SU-DHL-6 (cell line): ENCODE measurements around the gene CHD2.

ENCODE experiments used
- H2AFZ ChIP-seq: fragments of 200-600 bp; sonication (generic); 2 replicates; pipeline ENCODE4 v1.6.1; 2014; ENCODE audit warnings: low read depth, mild to moderate bottlenecking, moderate library complexity, mixed read lengths, antibody characterized with exemption, low read length; ENCODE audit not compliant: severe bottlenecking
- H3F3A ChIP-seq: fragments of 200-600 bp; shearing (Covaris generic); 2 replicates; pipeline ENCODE4 v1.6.0; 2016; ENCODE audit warnings: antibody characterized with exemption, mild to moderate bottlenecking; ENCODE audit not compliant: insufficient read depth
- H3K27ac ChIP-seq: fragments of 200-600 bp; sonication (generic); 2 replicates; pipeline ENCODE4 v1.5.1; 2016; ENCODE audit warnings: low read depth, mild to moderate bottlenecking, low read length, moderate library complexity, mixed read lengths
- H3K27me3 ChIP-seq: fragments of 200-600 bp; sonication (generic), shearing (Covaris generic); 2 replicates; pipeline ENCODE4 v1.6.0; 2014; ENCODE audit warnings: mild to moderate bottlenecking, low read length
- H3K36me3 ChIP-seq: fragments of 200-600 bp; sonication (generic); 2 replicates; pipeline ENCODE4 v1.6.1; 2014; ENCODE audit warnings: mild to moderate bottlenecking, low read length, mixed read lengths
- H3K4me2 ChIP-seq: fragments of 300-600, 200-600 bp; shearing (Covaris generic), sonication (generic); 2 replicates; pipeline ENCODE4 v1.6.0; 2014; ENCODE audit warnings: low read length, low read depth, mild to moderate bottlenecking; ENCODE audit not compliant: poor library complexity, severe bottlenecking
- H3K4me3 ChIP-seq: fragments of 200-600 bp; sonication (generic); 2 replicates; pipeline ENCODE4 v1.5.1; 2014; ENCODE audit warnings: antibody characterized with exemption, low read length, mild to moderate bottlenecking, mixed read lengths; ENCODE audit not compliant: insufficient read depth, poor library complexity, severe bottlenecking
- H3K79me2 ChIP-seq: fragments of 200-600 bp; sonication (generic); 2 replicates; pipeline ENCODE4 v1.6.1; 2014; ENCODE audit warnings: mild to moderate bottlenecking, low read length, moderate library complexity; ENCODE audit not compliant: insufficient read depth
- H3K9ac ChIP-seq: fragments of 200-600 bp; sonication (generic); 2 replicates; pipeline ENCODE4 v1.7.0; 2014; ENCODE audit warnings: mild to moderate bottlenecking, low read length
- H3K9me2 ChIP-seq: fragments of 200-600 bp; sonication (generic); replicated peaks from 2 replicates; pipeline ENCODE4 v1.6.1; 2014; ENCODE audit warnings: low read length; ENCODE audit not compliant: insufficient read depth
- H3K9me3 ChIP-seq: fragments of 200-600 bp; sonication (generic); 2 replicates; pipeline ENCODE4 v1.6.1; 2014; ENCODE audit warnings: low read length, mixed read lengths; ENCODE audit not compliant: insufficient read depth
- H4K20me1 ChIP-seq: fragments of 200-600 bp; sonication (generic); 2 replicates; pipeline ENCODE4 v1.6.1; 2014; ENCODE audit warnings: low read depth, mild to moderate bottlenecking, antibody characterized with exemption, low read length, moderate library complexity, mixed read lengths
- EZH2phosphoT487 ChIP-seq: fragments of 200-600 bp; sonication (generic), shearing (Covaris generic); conservative IDR thresholded peaks from 2 replicates; pipeline ENCODE4 v1.6.1; 2018; ENCODE audit warnings: mild to moderate bottlenecking, antibody characterized with exemption, low read length, moderate library complexity, mixed read lengths
- TF ChIP-seq, protein P1 (sequence below): fragments of 200-600 bp; sonication (generic); IDR thresholded peaks from one replicate; pipeline ENCODE4 v1.5.1; 2017; ENCODE audit warnings: antibody characterized with exemption, mild to moderate bottlenecking, low read length, moderate library complexity; ENCODE audit not compliant: insufficient read depth, poor library complexity, severe bottlenecking

The CHD2 gene

GRCh38 chr15:92938387-92938786 is 38.3 kb downstream of the CHD2 start:
- Histone ChIP-seq H3K9ac (no peak overlapping the region), H4K20me1 (no peaks in the 10 kb centered on the region), H3K4me3 (no peak overlapping the region)

GRCh38 chr15:92941668-92942067 is 41.5 kb downstream of the CHD2 start:
- Histone ChIP-seq H3K4me2 (no peak overlapping the region), H4K20me1 (no peaks in the 10 kb centered on the region), H3K9me3 (no peaks in the 10 kb centered on the region), H2AFZ (no peak overlapping the region), H3K9me2 (no peaks in the 10 kb centered on the region), H3K4me3 (no peak overlapping the region), H3K36me3 (peaks cover 93% of the 10 kb centered on the region), H3K27ac (no peak overlapping the region), H3F3A (peaks cover 13% of the 10 kb centered on the region; the same call in 1 of the 2 replicates), H3K27me3 (no peaks in the 10 kb centered on the region), H3K9ac (no peak overlapping the region), H3K79me2 (0 out of 2 replicates have a peak, but pooled peaks cover 3% of the 10 kb centered on the region)
- TF ChIP-seq, protein P1, sequence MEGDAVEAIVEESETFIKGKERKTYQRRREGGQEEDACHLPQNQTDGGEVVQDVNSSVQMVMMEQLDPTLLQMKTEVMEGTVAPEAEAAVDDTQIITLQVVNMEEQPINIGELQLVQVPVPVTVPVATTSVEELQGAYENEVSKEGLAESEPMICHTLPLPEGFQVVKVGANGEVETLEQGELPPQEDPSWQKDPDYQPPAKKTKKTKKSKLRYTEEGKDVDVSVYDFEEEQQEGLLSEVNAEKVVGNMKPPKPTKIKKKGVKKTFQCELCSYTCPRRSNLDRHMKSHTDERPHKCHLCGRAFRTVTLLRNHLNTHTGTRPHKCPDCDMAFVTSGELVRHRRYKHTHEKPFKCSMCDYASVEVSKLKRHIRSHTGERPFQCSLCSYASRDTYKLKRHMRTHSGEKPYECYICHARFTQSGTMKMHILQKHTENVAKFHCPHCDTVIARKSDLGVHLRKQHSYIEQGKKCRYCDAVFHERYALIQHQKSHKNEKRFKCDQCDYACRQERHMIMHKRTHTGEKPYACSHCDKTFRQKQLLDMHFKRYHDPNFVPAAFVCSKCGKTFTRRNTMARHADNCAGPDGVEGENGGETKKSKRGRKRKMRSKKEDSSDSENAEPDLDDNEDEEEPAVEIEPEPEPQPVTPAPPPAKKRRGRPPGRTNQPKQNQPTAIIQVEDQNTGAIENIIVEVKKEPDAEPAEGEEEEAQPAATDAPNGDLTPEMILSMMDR: no peak
- no peak for TF ChIP-seq EZH2phosphoT487

More at GRCh38 chr15:92938387-92938786, 38.3 kb downstream of the CHD2 start:
- no peak overlapping the region for H2AFZ ChIP-seq
- H3K9me2 ChIP-seq: no peaks in the 10 kb centered on the region
- H3K9me3 ChIP-seq: no peaks in the 10 kb centered on the region
- H3F3A ChIP-seq: peaks cover 13% of the 10 kb centered on the region; the same call in 1 of the 2 replicates
- no peaks in the 10 kb centered on the region for H3K27me3 ChIP-seq
- TF ChIP-seq, protein P1: no peak
- TF ChIP-seq EZH2phosphoT487: no peak
- H3K79me2 ChIP-seq: peaks cover 20% of the 10 kb centered on the region; the same call in 1 of the 2 replicates
- H3K4me2 ChIP-seq: no peak overlapping the region
- no peak overlapping the region for H3K27ac ChIP-seq
- H3K36me3 ChIP-seq: peaks cover 83% of the 10 kb centered on the region

DNA sequence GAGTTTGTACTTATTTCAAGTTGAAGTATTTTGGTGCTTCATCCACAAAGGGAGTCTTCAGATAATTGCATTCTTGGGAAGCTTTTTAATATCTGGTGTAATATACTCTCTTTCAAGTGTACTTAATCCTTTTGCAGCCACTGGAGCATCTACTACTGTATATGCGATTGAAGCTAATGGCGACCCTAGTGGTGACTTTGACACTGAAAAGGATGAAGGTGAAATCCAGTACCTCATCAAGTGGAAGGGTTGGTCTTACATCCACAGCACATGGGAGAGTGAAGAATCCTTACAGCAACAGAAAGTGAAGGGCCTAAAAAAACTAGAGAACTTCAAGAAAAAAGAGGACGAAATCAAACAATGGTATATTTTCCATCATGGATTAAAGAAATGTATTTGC is 42.6 kb downstream of the CHD2 start:
- TF ChIP-seq EZH2phosphoT487: no peak
- TF ChIP-seq, protein P1: no peak
- H3K36me3 ChIP-seq: peaks cover 93% of the 10 kb centered on the region
- no peaks in the 10 kb centered on the region for H3K27me3 ChIP-seq
- H3K9me2 ChIP-seq: no peaks in the 10 kb centered on the region
- no peak overlapping the region for H3K9ac ChIP-seq
- no peak overlapping the region for H2AFZ ChIP-seq
- H3K79me2 ChIP-seq: no peaks in the 10 kb centered on the region
- H4K20me1 ChIP-seq: no peaks in the 10 kb centered on the region
- no peak overlapping the region for H3K27ac ChIP-seq
- peaks cover 8% of the 10 kb centered on the region; the same call in 1 of the 2 replicates for H3K9me3 ChIP-seq
- H3K4me2 ChIP-seq: no peak overlapping the region
- peaks cover 13% of the 10 kb centered on the region; the same call in 1 of the 2 replicates for H3F3A ChIP-seq
- no peak overlapping the region for H3K4me3 ChIP-seq

DNA sequence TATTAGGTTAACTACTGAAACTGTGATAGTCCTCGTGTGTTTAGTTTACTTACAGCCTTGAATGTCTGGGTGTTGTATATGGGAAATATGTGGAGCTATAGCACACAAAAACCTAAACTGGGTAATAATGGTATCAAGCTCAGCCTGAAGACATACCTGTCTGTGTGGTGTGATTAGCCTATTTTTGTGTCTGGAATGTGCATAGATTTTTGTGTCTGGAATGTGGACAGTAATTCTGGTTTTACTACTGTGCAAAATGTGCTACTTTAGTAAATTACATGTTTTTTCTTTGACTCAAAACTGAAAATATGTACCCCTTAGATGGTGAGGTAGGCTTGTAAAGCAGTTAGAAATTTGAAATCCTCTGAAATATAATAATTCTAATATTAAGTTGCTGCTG is 43.5 kb downstream of the CHD2 start:
- peaks cover 13% of the 10 kb centered on the region; the same call in 1 of the 2 replicates for H3F3A ChIP-seq
- H3K9me2 ChIP-seq: no peaks in the 10 kb centered on the region
- H3K9me3 ChIP-seq: peaks cover 14% of the 10 kb centered on the region; the same call in 1 of the 2 replicates
- no peak overlapping the region for H3K4me2 ChIP-seq
- H3K79me2 ChIP-seq: no peaks in the 10 kb centered on the region
- no peak for TF ChIP-seq EZH2phosphoT487
- TF ChIP-seq, protein P1: no peak
- H3K27ac ChIP-seq: no peak overlapping the region
- peaks cover 93% of the 10 kb centered on the region for H3K36me3 ChIP-seq
- H3K9ac ChIP-seq: no peak overlapping the region
- H3K27me3 ChIP-seq: no peaks in the 10 kb centered on the region
- no peak overlapping the region for H3K4me3 ChIP-seq
- H4K20me1 ChIP-seq: no peaks in the 10 kb centered on the region
- no peak overlapping the region for H2AFZ ChIP-seq
